Measurements from ENCODE around the gene COLEC11. TPM values are rescaled to one million over a fixed set of nuclear protein-coding genes. Genes with fewer than 3 reads are reported as not detected.
"Not testable (repeated sequence)": the region's sequence is repeated elsewhere in the genome, so short reads cannot be mapped to it uniquely, and the experiment has no call there.

The COLEC11 gene
- total RNA-seq, 3 donors from 2014 or later, result 0.28 to 0.43 TPM; not detected in 1

DNA sequence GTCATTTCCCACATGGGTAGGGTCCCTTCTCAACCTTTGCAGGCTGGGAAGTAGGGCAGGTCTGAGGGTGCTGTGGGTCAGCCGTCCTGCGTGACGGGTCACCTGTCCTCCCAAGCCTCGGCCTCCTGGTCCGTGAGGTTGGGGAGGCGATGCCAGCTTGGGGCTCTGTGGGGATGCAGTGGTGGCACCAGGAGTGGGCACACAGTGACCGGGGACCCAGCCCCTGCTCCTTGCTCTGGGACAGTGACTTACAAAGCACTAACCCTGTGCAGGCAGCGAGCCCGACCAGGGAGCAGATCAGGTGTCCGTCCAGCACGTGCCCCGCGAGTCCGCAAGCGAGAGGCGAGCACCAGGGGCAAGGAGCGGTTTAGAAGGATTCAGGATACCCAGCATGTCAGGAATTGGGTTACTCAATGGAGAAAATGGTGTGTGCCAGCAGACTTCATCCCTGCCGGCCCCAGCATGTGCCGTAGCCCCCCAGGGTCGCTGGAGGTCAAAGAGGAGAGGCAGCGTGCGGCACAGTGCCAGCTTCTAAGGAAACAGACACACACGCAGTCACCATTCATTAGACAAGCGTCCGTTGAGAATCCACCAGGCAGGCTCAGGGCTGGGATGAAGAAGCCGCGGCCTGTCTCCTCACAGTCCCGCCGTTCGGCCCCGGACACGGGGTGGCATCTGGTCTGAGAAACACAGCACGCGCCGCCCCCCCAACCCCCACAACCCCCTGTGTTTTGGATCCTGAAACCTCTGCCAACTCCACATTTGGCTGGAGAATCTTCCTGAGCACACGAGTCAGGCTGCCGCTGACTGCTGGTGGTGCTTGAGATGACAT lies 11.7 kb downstream of the COLEC11 start:
- Mint-ChIP-seq H3K27me3 (ENCODE audit: low read depth) (no peaks in the 10 kb centered on the region), H3K36me3 (ENCODE audit: insufficient read depth) (peaks cover 2% of the 10 kb centered on the region), H3K4me3 (no peak overlapping the region), H3K9me3 (no peaks in the 10 kb centered on the region), H3K4me1 (ENCODE audit: low read depth) (peaks cover 15% of the 10 kb centered on the region)
- DNase-seq, result no peak
- no peak for ATAC-seq

DNA sequence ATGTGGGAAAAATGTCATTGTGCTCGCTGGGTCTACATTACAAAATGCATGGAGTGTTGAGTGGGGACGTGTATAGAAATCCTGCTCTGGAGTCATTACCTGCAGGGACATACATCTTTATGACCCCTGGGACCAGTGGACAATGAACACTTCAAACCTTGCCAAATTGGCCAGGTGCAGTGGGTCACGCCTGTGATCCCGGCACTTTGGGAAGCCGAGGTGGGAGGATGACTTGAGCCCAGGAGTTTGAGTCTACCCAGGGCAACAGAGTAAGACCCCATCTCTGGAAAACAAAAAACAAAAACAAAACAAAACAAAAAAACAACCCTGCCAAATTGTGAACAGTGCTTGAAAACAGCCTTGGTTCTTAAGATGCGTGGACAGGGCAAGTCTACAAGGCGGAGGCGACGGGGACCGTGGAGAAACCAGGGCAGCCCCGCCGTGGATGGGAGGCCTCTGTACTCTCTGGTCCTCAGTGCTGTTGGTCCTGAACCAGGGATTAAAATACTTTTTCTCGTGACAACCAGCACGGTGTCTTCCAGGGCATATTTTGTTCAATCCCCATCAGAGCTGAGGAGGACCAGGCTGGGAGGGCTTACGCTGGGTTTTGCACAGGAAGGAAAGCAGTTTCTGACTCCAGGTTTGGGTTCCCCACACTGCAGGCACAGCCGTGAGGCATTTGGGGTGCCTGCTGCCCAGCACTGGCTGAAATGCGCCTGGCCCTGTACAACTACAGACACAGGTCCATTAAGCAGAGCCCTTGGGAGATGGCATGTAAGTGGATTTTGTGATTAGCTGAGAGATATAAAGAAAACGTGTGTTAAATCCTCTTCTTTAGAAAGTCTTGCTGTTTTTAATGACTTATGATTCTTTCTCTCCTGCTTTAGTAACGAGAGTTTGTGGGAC lies 13.7 kb downstream of the COLEC11 start:
- peaks cover 3% of the 10 kb centered on the region for H3K36me3 Mint-ChIP-seq (ENCODE audit: insufficient read depth)
- no peak overlapping the region for H3K4me3 Mint-ChIP-seq
- H3K4me1 Mint-ChIP-seq (ENCODE audit: low read depth), result peaks cover 15% of the 10 kb centered on the region
- no peak for ATAC-seq
- no peaks in the 10 kb centered on the region for H3K9me3 Mint-ChIP-seq
- no peaks in the 10 kb centered on the region for H3K27me3 Mint-ChIP-seq (ENCODE audit: low read depth)
- no peak for DNase-seq

- not testable (repeated sequence) for DNase-seq; H3K36me3 Mint-ChIP-seq (ENCODE audit: insufficient read depth); ATAC-seq; H3K27me3 Mint-ChIP-seq (ENCODE audit: low read depth); H3K4me3 Mint-ChIP-seq; H3K9me3 Mint-ChIP-seq
- H3K4me1 Mint-ChIP-seq (ENCODE audit: low read depth), result peaks cover 15% of the 10 kb centered on the region
These were observed 14.4 kb downstream of the COLEC11 start for GRCh38 chr2:3609279-3609673.

- H3K4me1 Mint-ChIP-seq (ENCODE audit: low read depth), result peaks cover 12% of the 10 kb centered on the region
- H3K36me3 Mint-ChIP-seq (ENCODE audit: insufficient read depth), result peaks cover 3% of the 10 kb centered on the region
- H3K9me3 Mint-ChIP-seq, result peaks cover 4% of the 10 kb centered on the region
- DNase-seq (no peak), ATAC-seq (no peak)
- no peaks in the 10 kb centered on the region for H3K27me3 Mint-ChIP-seq (ENCODE audit: low read depth)
- H3K4me3 Mint-ChIP-seq, result no peak overlapping the region
These were observed 15.5 kb downstream of the COLEC11 start for GRCh38 chr2:3610415-3610814.

DNA sequence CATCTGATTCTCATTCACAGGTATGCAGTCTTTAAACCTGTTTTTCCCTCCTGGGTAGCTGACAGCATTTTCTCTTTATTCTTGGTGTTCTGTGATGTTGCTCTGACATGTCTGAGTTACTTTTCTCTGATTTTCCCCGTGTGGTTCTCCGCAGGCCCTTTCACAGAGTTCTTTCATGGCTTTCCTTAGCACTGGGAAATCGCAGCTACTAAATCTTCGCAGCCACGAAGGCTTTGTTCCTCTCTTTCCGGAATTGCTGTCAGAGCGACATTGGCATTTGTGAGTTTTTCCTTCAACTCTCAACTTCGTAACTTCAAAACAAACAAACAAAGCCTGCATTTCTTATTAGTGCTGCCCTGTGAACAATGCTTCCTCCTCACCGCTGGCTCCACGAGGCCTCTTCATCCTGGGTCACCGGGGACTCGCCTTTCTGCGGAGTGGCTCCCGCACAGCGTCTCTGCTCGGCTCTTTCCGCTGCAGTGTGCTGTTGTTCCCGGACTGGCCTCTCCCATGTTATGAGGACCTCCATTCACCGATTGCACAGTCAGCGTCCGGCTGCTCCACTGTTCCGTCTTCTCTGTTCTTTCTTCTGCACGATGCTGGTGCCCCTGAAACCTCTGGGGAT lies 16.1 kb downstream of the COLEC11 start:
- no peak for ATAC-seq
- Mint-ChIP-seq H3K9me3 (peaks cover 4% of the 10 kb centered on the region), H3K4me3 (no peak overlapping the region), H3K36me3 (ENCODE audit: insufficient read depth) (peaks cover 3% of the 10 kb centered on the region), H3K27me3 (ENCODE audit: low read depth) (no peaks in the 10 kb centered on the region), H3K4me1 (ENCODE audit: low read depth) (peaks cover 7% of the 10 kb centered on the region)
- DNase-seq, result no peak

DNA sequence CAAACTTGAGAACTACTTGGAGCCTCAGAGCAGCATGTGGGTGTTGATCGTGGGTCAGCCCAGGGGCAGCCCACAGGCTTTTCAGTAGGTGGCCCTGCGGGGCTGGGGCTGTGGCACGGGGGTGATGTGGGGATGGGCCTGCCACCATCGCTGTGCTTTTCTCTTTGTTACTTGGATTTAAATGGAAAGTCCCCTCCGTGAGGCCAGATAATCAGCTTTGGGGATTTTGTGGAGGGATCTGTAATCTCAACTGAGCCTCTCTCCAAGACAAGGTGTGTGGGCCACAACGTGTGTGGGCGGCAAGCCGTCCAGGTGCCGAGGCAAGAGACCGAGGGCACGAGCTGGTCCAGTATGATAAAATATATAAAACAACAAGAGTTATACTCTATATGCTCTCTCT lies 16.7 kb downstream of the COLEC11 start:
- Mint-ChIP-seq H3K36me3 (ENCODE audit: insufficient read depth) (peaks cover 3% of the 10 kb centered on the region), H3K4me1 (ENCODE audit: low read depth) (peaks cover 7% of the 10 kb centered on the region)

GRCh38 chr2:3612639-3613523 lies 18.0 kb downstream of the COLEC11 start:
- DNase-seq (no peak), ATAC-seq (no peak)
- no peak overlapping the region for H3K4me3 Mint-ChIP-seq
- H3K4me1 Mint-ChIP-seq (ENCODE audit: low read depth), result peaks cover 7% of the 10 kb centered on the region
- H3K9me3 Mint-ChIP-seq, result peaks cover 8% of the 10 kb centered on the region
- peaks cover 9% of the 10 kb centered on the region for H3K36me3 Mint-ChIP-seq (ENCODE audit: insufficient read depth)
- H3K27me3 Mint-ChIP-seq (ENCODE audit: low read depth), result no peaks in the 10 kb centered on the region

More for the DNA sequence above, 16.7 kb downstream of the COLEC11 start:
- DNase-seq (no peak), ATAC-seq (no peak)
- no peak overlapping the region for H3K4me3 Mint-ChIP-seq
- H3K9me3 Mint-ChIP-seq, result peaks cover 4% of the 10 kb centered on the region
- H3K27me3 Mint-ChIP-seq (ENCODE audit: low read depth), result no peaks in the 10 kb centered on the region

DNA sequence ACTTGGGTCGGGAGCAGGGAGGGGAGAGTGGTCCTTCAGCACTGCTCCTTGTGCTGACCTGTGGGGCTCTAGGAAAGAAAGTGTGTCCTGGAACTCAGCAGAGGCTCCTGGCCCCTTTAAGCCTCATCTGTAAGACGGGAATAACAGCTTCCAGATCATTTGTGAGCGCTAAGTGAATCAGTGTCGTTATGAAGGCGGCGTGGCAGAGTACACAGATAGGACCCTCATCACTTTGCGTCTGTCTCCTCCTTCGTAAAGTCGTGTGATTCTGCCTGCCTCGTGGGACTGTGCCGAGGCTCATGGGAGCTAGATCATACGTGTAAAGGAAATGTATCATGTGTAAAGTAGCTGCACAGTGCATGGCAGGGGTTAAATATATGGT lies 18.6 kb downstream of the COLEC11 start:
- Mint-ChIP-seq H3K36me3 (ENCODE audit: insufficient read depth) (peaks cover 9% of the 10 kb centered on the region), H3K4me1 (ENCODE audit: low read depth) (peaks cover 6% of the 10 kb centered on the region)

DNA sequence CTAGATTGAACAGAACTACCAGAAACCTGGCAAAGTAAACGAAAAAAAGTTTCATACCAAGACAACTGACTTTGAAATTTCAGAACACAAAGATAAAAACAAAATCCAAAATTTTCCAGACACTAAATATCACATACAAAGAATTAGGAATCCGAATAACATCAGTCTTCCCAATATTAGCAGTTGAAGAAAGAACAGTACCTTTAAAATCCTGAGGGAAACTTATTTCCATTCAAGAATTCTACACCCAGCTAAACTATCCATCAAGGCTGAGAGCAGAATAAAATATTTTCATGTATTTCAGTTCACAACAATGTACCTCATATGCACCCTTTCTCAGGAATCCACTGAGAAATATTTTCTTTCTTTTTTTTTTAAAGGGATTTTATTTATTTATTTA lies 19.8 kb downstream of the COLEC11 start:
- not testable (repeated sequence) for ATAC-seq; DNase-seq; H3K27me3 Mint-ChIP-seq (ENCODE audit: low read depth); H3K9me3 Mint-ChIP-seq; H3K4me1 Mint-ChIP-seq (ENCODE audit: low read depth); H3K4me3 Mint-ChIP-seq; H3K36me3 Mint-ChIP-seq (ENCODE audit: insufficient read depth)

More for the DNA sequence above, 18.6 kb downstream of the COLEC11 start:
- H3K27me3 Mint-ChIP-seq (ENCODE audit: low read depth), result no peaks in the 10 kb centered on the region
- H3K4me3 Mint-ChIP-seq, result no peak overlapping the region
- peaks cover 8% of the 10 kb centered on the region for H3K9me3 Mint-ChIP-seq
- ATAC-seq (no peak), DNase-seq (no peak)

DNA sequence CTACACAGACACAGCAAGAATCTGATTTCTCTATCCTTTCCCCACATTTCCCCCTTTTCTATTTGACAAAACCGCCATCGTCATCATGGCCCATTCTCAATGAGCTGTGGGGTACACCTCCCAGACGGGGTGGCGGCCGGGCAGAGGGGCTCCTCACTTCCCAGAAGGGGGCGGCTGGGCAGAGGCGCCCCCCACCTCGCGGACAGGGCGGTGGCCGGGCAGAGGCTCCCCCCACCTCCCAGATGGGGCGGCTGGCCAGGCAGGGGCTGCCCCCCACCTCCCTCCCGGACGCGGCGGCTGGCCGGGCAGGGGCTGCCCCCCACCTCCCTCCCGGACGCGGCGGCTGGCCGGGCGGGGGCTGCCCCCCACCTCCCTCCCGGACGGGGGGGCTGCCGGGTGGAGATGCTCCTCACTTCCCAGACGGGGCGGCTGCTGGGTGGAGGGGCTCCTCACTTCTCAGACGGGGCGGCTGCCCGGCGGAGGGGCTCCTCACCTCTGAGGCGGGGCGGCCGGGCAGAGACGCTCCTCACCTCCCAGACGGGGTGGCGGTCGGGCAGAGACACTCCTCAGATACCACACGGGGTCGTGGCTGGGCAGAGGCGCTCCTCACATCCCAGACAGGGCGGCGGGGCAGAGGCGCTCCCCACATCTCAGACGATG lies 20.8 kb downstream of the COLEC11 start:
- H3K4me1 Mint-ChIP-seq (ENCODE audit: low read depth); DNase-seq; H3K27me3 Mint-ChIP-seq (ENCODE audit: low read depth); H3K4me3 Mint-ChIP-seq; H3K36me3 Mint-ChIP-seq (ENCODE audit: insufficient read depth); H3K9me3 Mint-ChIP-seq; ATAC-seq: not testable (repeated sequence)

GRCh38 chr2:3616435-3617197 lies 21.7 kb downstream of the COLEC11 start:
- ATAC-seq; H3K27me3 Mint-ChIP-seq (ENCODE audit: low read depth); H3K9me3 Mint-ChIP-seq: not testable (repeated sequence)

DNA sequence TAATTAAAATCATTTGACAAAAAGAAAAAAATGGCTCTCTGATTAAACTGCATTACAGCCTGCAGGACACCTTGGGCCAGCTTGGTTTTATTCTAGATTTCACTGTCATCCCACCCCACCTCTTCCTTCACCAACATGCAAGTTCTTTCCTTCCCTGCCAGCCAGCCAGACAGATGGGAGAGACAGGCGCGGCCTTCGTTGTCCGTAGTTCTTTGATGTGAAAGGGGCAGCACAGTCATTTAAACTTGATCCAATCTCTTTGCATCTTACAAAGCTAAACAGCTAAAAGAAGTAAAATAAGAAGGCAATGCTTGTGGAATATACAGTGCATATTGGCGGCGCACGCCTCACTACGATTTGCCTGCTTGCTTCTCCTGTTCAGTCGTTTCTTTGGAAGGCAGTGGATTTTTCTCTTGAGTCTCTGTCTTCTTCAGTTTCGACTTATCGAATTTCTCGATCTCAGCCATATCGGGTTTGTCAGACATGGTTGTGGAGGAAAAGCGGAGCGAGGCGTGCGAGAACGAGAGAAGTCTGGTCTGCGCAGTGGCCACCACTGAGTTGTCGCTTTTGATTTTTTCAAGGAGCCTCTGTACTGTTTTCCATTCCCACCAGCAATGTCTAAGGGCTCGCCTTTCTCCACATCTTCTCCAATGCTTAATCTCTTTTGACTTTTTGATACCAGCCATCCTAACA lies 22.4 kb downstream of the COLEC11 start:
- DNase-seq (no peak), ATAC-seq (no peak)
- Mint-ChIP-seq H3K9me3 (peaks cover 8% of the 10 kb centered on the region), H3K27me3 (ENCODE audit: low read depth) (no peaks in the 10 kb centered on the region), H3K36me3 (ENCODE audit: insufficient read depth) (peaks cover 7% of the 10 kb centered on the region), H3K4me3 (no peak overlapping the region), H3K4me1 (ENCODE audit: low read depth) (no peaks in the 10 kb centered on the region)

More at GRCh38 chr2:3616435-3617197, 21.7 kb downstream of the COLEC11 start:
- not testable (repeated sequence) for H3K4me3 Mint-ChIP-seq; H3K36me3 Mint-ChIP-seq (ENCODE audit: insufficient read depth); H3K4me1 Mint-ChIP-seq (ENCODE audit: low read depth); DNase-seq

All from activated T-cell treated with anti-CD3 and anti-CD28 coated beads, Interleukin-2, amount 50 U/mL, for 4 hours (primary cell).